Neuronal stem cell (in vitro differentiated cells): ENCODE results near the gene GALNTL6.
"Not testable (repeated sequence)": the region's sequence is repeated elsewhere in the genome, so short reads cannot be mapped to it uniquely, and the experiment has no call there.

Source experiments
- DNase-seq: peaks from one replicate; pipeline ENCODE4 v3.0.0-alpha.2; 2013; ENCODE audit warnings: low spot score
- H2AFZ ChIP-seq: one replicate; pipeline ENCODE4 v1.6.1; 2013; ENCODE audit warnings: mild to moderate bottlenecking, low read length, inconsistent platforms
- H2AK5ac ChIP-seq: 2 replicates; pipeline ENCODE4 v1.6.1; 2013; ENCODE audit warnings: low read depth, mild to moderate bottlenecking, inconsistent platforms, low read length, moderate library complexity, mixed read lengths
- H2BK120ac ChIP-seq: 2 replicates; pipeline ENCODE4 v1.6.1; 2013; ENCODE audit warnings: low read depth, mild to moderate bottlenecking, inconsistent platforms, low read length, moderate library complexity, mixed read lengths
- H2BK12ac ChIP-seq: one replicate; pipeline ENCODE4 v1.6.1; 2013; ENCODE audit warnings: low read length, inconsistent platforms
- H2BK15ac ChIP-seq: 2 replicates; pipeline ENCODE4 v1.6.1; 2013; ENCODE audit warnings: mild to moderate bottlenecking, low read length, inconsistent platforms, mixed read lengths
- H2BK5ac ChIP-seq: one replicate; pipeline ENCODE4 v1.6.1; 2013; ENCODE audit warnings: inconsistent platforms, mild to moderate bottlenecking, low read length, moderate library complexity
- H3K14ac ChIP-seq: one replicate; pipeline ENCODE4 v1.6.1; 2013; ENCODE audit warnings: low read length, inconsistent platforms
- H3K18ac ChIP-seq: 2 replicates; pipeline ENCODE4 v1.6.1; 2013; ENCODE audit warnings: low read length, inconsistent platforms
- H3K23ac ChIP-seq: 2 replicates; pipeline ENCODE4 v1.6.1; 2013; ENCODE audit warnings: low read depth, mild to moderate bottlenecking, mixed read lengths, low read length, inconsistent platforms; ENCODE audit not compliant: poor library complexity
- H3K27ac ChIP-seq: replicated peaks from 3 replicates; pipeline ENCODE4 v1.5.1; 2013; ENCODE audit warnings: low read length, inconsistent platforms
- H3K27me3 ChIP-seq, 3 experiments: 2 replicates each; pipeline ENCODE4 v1.6.1; 2013; ENCODE audit warnings: low read length in 3 of 3, mild to moderate bottlenecking in 2 of 3, inconsistent platforms in 1 of 3, low read depth in 1 of 3, mixed read lengths in 1 of 3, moderate library complexity in 1 of 3; ENCODE audit not compliant: control insufficient read depth in 3 of 3, insufficient read depth in 3 of 3
- H3K36me3 ChIP-seq, 2 donors: replicated peaks in 1 of 2; 2 replicates each; pipeline ENCODE4 v1.6.1; 2013; ENCODE audit warnings: low read length in 2 of 2; ENCODE audit not compliant: control insufficient read depth in 2 of 2, insufficient read depth in 2 of 2
- H3K4ac ChIP-seq: 2 replicates; pipeline ENCODE4 v1.6.1; 2013; ENCODE audit warnings: inconsistent platforms, mild to moderate bottlenecking, low read length, moderate library complexity
- H3K4me1 ChIP-seq, 2 donors: 1 replicate in 1 of 2; 2 replicates in 1 of 2; pipeline ENCODE4 v1.6.1; 2013; ENCODE audit warnings: low read length in 2 of 2, low read depth in 1 of 2; ENCODE audit not compliant: control insufficient read depth in 2 of 2, insufficient read depth in 1 of 2
- H3K4me2 ChIP-seq: one replicate; pipeline ENCODE4 v1.6.1; 2013; ENCODE audit warnings: mild to moderate bottlenecking, low read length, inconsistent platforms; ENCODE audit not compliant: insufficient read depth, poor library complexity, severe bottlenecking
- H3K4me3 ChIP-seq, 2 donors: 2 replicates each; pipeline ENCODE4 v1.5.1; 2013; ENCODE audit warnings: low read length in 2 of 2, mild to moderate bottlenecking in 2 of 2, inconsistent platforms in 1 of 2, moderate library complexity in 1 of 2
- H3K79me1 ChIP-seq: one replicate; pipeline ENCODE4 v1.6.1; 2013; ENCODE audit warnings: low read depth, mild to moderate bottlenecking, inconsistent platforms, low read length, moderate library complexity
- H3K9ac ChIP-seq: one replicate; pipeline ENCODE4 v1.6.1; 2013; ENCODE audit warnings: mild to moderate bottlenecking, low read depth, low read length, inconsistent platforms; ENCODE audit not compliant: poor library complexity
- H3K9me3 ChIP-seq, 2 donors: replicated peaks in 1 of 2; 2 replicates each; pipeline versions ENCODE3 to v1.6.1; 2013; ENCODE audit warnings: low read length in 2 of 2, mild to moderate bottlenecking in 2 of 2, inconsistent platforms in 1 of 2, low read depth in 1 of 2, mixed read lengths in 1 of 2, moderate library complexity in 1 of 2; ENCODE audit not compliant: control insufficient read depth in 2 of 2, insufficient read depth in 1 of 2
- H4K8ac ChIP-seq: one replicate; pipeline ENCODE4 v1.6.1; 2013; ENCODE audit warnings: low read depth, mild to moderate bottlenecking, inconsistent platforms, low read length, moderate library complexity
- H4K91ac ChIP-seq: one replicate; pipeline ENCODE4 v1.6.1; 2013; ENCODE audit warnings: low read length, low read depth, mild to moderate bottlenecking, inconsistent platforms; ENCODE audit not compliant: poor library complexity
- WGBS, 2 donors: extraction: QIAGEN DNeasy Blood & Tissue Kit; methylation state at CpG; one replicate each; pipeline ENCODE4 v1.1.7; 2013; ENCODE audit warnings: missing lambda C conversion rate in 2 of 2, mixed read lengths in 1 of 2; ENCODE audit not compliant: insufficient read length in 2 of 2, insufficient replicate concordance in 1 of 2; ENCODE audit errors: extremely low coverage in 2 of 2; 5-methylcytosine and 5-hydroxymethylcytosine counted together

The GALNTL6 gene

GRCh38 chr4:172917403-172917802 is 1104.2 kb downstream of the GALNTL6 start:
- H3K4me1 ChIP-seq, H3K9me3 ChIP-seq, H2AFZ ChIP-seq, H3K23ac ChIP-seq, H3K4me3 ChIP-seq, H3K14ac ChIP-seq, DNase-seq, H4K8ac ChIP-seq, H3K4ac ChIP-seq, H2BK5ac ChIP-seq, H2BK15ac ChIP-seq, H3K27ac ChIP-seq, H3K27me3 ChIP-seq, H3K79me1 ChIP-seq, H4K91ac ChIP-seq, H3K4me2 ChIP-seq, H3K18ac ChIP-seq, H3K36me3 ChIP-seq, H2BK120ac ChIP-seq, H2AK5ac ChIP-seq, H2BK12ac ChIP-seq, H3K9ac ChIP-seq: not testable (repeated sequence)
- no CpG with 5 or more reads among the region's 3 CpGs for WGBS, 2 donors

GRCh38 chr4:172919269-172919668 is 1106.1 kb downstream of the GALNTL6 start:
- Histone ChIP-seq H3K4me3 (no peak overlapping the region), H2AFZ (no peak overlapping the region), H4K8ac (no peak overlapping the region), H3K23ac (no peak overlapping the region), H3K36me3 (no peaks in the 10 kb centered on the region), H3K4me2 (no peak overlapping the region), H3K18ac (no peak overlapping the region), H4K91ac (no peak overlapping the region), H3K27me3 (no peaks in the 10 kb centered on the region), H3K9me3 (no peaks in the 10 kb centered on the region), H2BK5ac (no peak overlapping the region), H2BK120ac (no peak overlapping the region), H3K79me1 (no peaks in the 10 kb centered on the region), H2BK15ac (no peak overlapping the region), H3K27ac (no peak overlapping the region), H2AK5ac (no peak overlapping the region), H3K14ac (no peak overlapping the region), H3K4ac (no peak overlapping the region), H3K4me1 (no peaks in the 10 kb centered on the region), H2BK12ac (no peak overlapping the region), H3K9ac (no peak overlapping the region)
- no CpG with 5 or more reads among the region's 5 CpGs for WGBS, 2 donors
- DNase-seq = no peak

- H3K36me3 ChIP-seq = no peaks in the 10 kb centered on the region
- no peaks in the 10 kb centered on the region for H3K79me1 ChIP-seq
- H2BK120ac ChIP-seq = no peak overlapping the region
- no peaks in the 10 kb centered on the region for H3K4me1 ChIP-seq
- no peak overlapping the region for H3K4ac ChIP-seq
- H3K4me2 ChIP-seq = no peak overlapping the region
- H2BK5ac ChIP-seq = no peak overlapping the region
- no peak for DNase-seq
- no peak overlapping the region for H2AK5ac ChIP-seq
- H3K27me3 ChIP-seq = peaks cover 0 to 4% (median 0%) of the 10 kb centered on the region in 3 experiments
- H3K18ac ChIP-seq = no peak overlapping the region
- no peak overlapping the region for H2BK12ac ChIP-seq
- H3K9me3 ChIP-seq = no peaks in the 10 kb centered on the region
- H3K4me3 ChIP-seq = no peak overlapping the region
- no CpG with 5 or more reads among the region's 5 CpGs for WGBS, 2 donors
- no peak overlapping the region for H2AFZ ChIP-seq
- no peak overlapping the region for H3K14ac ChIP-seq
- no peak overlapping the region for H4K8ac ChIP-seq
- H3K27ac ChIP-seq = no peak overlapping the region
- no peak overlapping the region for H4K91ac ChIP-seq
- no peak overlapping the region for H3K23ac ChIP-seq
- no peak overlapping the region for H2BK15ac ChIP-seq
- no peak overlapping the region for H3K9ac ChIP-seq
Observed at GRCh38 chr4:172927096-172927814, 1114.1 kb downstream of the GALNTL6 start.

GRCh38 chr4:172928347-172928746 is 1115.1 kb downstream of the GALNTL6 start:
- no peak overlapping the region for H3K23ac ChIP-seq
- H3K79me1 ChIP-seq = no peaks in the 10 kb centered on the region
- H2BK120ac ChIP-seq = no peak overlapping the region
- H3K14ac ChIP-seq = no peak overlapping the region
- H2AK5ac ChIP-seq = no peak overlapping the region
- H3K36me3 ChIP-seq = no peaks in the 10 kb centered on the region
- no peak overlapping the region for H3K9ac ChIP-seq
- H3K4me1 ChIP-seq = no peaks in the 10 kb centered on the region
- no peak overlapping the region for H2BK5ac ChIP-seq
- peaks cover 0 to 4% (median 0%) of the 10 kb centered on the region in 3 experiments for H3K27me3 ChIP-seq
- H2BK12ac ChIP-seq = no peak overlapping the region
- no peak overlapping the region for H3K4me2 ChIP-seq
- H3K9me3 ChIP-seq = no peaks in the 10 kb centered on the region
- H3K4me3 ChIP-seq = no peak overlapping the region
- H3K27ac ChIP-seq = no peak overlapping the region
- H4K91ac ChIP-seq = no peak overlapping the region
- H2AFZ ChIP-seq = no peak overlapping the region
- H2BK15ac ChIP-seq = no peak overlapping the region
- H4K8ac ChIP-seq = no peak overlapping the region
- DNase-seq = no peak
- H3K18ac ChIP-seq = no peak overlapping the region
- H3K4ac ChIP-seq = no peak overlapping the region
